COR-L47 (cell line): Measurements from ENCODE around the gene CCDC106.
A peak's percentile ranks its signal among the peaks of the same experiment; 100 is the strongest.

Source experiments
- DNase-seq: peaks from one replicate; lab custom pipeline; 2025; lab: John Stamatoyannopoulos, UW

CCDC106 gene

DNA sequence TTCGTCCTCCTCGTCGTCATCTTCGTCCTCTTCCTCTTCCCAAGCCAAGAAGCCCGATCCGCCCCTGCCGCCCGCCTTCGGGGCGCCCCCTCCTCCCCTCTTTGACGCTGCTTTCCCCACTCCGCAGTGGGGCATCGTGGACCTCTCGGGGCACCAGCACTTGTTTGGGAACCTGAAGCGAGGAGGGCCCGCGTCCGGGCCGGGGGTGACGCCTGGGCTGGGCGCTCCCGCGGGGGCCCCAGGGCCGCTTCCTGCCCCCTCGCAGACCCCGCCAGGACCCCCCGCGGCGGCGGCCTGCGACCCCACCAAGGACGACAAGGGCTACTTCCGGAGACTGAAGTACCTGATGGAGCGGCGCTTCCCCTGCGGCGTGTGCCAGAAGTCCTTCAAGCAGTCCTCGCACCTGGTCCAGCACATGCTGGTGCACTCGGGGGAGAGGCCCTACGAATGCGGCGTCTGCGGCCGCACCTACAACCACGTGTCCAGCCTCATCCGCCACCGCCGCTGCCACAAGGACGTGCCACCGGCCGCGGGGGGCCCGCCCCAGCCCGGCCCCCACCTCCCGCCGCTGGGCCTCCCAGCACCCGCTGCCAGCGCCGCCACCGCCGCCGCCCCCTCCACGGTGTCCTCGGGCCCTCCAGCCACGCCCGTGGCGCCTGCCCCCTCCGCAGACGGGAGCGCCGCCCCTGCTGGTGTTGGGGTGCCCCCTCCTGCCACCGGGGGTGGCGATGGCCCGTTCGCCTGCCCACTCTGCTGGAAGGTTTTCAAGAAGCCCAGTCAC is 33.9 kb upstream of the CCDC106 start:
- no peak for DNase-seq

DNA sequence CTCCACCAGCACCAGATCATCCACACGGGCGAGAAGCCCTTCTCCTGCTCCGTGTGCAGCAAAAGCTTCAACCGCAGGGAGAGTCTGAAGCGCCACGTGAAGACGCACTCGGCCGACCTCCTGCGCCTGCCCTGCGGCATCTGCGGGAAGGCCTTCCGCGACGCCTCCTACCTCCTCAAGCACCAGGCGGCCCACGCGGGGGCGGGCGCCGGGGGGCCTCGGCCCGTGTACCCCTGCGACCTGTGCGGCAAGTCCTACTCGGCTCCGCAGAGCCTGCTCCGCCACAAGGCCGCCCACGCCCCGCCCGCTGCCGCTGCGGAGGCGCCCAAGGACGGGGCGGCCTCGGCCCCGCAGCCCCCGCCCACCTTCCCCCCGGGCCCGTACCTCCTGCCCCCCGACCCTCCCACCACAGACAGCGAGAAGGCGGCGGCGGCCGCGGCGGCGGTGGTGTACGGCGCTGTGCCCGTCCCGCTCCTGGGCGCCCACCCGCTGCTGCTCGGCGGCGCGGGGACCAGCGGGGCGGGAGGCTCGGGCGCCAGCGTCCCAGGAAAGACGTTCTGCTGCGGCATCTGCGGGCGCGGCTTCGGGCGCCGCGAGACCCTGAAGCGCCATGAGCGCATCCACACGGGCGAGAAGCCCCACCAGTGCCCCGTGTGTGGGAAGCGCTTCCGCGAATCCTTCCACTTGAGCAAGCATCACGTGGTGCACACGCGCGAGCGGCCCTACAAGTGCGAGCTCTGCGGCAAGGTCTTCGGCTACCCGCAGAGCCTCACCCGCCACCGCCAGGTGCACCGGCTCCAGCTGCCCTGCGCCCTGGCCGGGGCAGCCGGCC is 33.1 kb upstream of the CCDC106 start:
- DNase-seq, result no peak

DNA sequence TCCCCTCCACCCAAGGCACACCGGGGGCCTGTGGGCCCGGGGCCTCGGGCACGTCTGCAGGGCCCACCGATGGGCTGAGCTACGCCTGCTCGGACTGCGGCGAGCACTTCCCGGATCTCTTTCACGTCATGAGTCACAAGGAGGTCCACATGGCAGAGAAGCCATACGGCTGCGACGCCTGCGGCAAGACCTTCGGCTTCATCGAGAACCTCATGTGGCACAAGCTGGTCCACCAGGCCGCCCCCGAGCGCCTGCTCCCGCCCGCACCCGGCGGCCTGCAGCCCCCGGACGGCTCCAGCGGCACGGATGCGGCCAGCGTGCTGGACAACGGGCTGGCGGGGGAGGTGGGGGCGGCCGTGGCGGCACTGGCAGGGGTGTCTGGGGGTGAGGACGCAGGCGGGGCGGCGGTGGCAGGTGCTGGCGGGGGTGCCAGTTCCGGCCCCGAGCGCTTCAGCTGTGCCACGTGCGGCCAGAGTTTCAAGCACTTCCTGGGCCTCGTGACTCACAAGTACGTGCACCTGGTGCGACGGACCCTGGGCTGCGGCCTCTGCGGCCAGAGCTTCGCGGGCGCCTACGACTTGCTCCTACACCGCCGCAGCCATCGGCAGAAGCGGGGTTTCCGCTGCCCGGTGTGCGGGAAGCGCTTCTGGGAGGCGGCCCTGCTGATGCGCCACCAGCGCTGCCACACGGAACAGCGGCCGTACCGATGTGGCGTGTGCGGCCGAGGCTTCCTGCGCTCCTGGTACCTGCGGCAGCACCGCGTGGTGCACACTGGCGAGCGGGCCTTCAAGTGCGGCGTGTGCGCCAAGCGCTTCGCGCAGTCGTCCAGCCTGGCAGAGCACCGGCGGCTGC is 32.2 kb upstream of the CCDC106 start:
- no peak for DNase-seq

DNA sequence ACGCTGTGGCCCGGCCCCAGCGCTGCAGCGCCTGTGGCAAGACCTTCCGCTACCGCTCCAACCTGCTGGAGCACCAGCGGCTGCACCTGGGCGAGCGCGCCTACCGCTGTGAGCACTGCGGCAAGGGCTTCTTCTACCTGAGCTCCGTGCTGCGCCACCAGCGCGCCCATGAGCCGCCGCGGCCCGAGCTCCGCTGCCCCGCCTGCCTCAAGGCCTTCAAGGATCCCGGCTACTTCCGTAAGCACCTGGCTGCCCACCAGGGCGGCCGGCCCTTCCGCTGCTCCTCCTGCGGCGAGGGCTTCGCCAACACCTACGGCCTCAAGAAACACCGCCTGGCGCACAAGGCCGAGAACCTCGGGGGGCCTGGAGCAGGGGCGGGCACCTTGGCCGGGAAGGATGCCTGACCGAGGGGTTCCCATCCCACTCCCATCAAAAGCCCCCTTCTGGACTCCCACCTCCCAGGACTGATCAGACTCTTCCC is 31.6 kb upstream of the CCDC106 start:
- DNase-seq, result no peak

GRCh38 chr19:55617426-55617825 is 30.6 kb upstream of the CCDC106 start:
- no peak for DNase-seq

DNA sequence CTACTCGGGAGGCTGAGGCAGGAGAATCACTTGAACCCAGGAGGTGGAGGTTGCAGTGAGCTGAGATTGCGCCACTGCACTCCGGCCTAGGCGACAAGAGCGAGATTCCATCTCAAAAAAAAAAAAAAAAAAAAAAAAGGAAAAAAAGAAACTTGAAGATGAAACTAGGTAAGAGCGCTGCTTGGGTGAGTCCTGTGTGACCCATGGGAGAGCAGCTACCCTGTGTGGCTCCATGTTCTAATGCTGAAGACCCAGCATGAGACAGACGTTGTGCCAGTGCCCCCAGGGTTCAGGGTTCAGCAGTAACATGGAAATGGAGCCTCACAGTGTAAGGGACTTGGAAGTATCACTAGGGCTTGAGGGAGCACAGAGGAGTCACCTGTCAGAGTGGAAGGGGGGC is 29.6 kb upstream of the CCDC106 start:
- no peak for DNase-seq

DNA sequence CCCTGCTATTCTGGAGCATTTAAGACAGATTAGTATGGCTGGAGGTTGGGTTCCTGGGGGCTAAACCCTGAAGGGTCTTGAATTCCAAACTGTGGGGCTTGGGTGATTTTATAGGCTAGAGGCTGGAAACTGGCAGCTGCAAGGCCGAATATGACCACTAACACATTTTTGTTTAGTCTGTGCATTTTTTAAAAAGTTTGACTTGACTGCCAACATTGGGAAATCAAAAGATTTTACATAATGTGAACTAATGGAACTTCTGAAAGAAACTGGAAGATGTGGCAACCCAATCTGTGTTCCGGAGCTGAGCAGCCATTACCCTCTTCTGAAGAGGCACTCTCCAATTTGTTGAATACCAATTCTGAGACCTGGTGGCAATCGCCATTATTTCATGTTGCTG is 28.7 kb upstream of the CCDC106 start:
- no peak for DNase-seq

- no peak for DNase-seq
These were observed 27.4 kb upstream of the CCDC106 start for GRCh38 chr19:55620410-55621204.

DNA sequence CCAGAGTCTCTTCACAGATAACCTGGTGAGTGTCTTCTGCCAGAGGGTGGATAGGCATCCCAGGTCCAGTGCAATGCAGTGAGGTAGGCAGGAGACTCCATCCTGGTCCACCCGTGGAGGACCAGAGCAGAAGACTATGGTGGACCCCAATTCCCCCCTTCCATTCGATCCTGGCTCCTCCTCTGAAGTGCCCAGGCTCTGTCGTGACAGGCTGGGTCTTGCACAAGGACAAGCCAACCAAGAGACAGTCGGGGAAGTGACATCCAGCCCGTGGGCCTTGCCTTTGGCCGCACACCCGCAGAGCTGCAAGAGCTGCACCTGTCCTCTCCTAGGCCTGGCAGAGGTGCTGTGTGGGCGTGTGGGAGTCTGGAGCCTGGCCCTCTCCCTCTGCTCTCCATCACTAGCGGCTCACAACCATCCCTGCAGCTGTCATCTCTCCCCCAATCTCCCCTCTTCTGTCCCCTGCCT is 26.8 kb upstream of the CCDC106 start:
- DNase-seq, result no peak

DNA sequence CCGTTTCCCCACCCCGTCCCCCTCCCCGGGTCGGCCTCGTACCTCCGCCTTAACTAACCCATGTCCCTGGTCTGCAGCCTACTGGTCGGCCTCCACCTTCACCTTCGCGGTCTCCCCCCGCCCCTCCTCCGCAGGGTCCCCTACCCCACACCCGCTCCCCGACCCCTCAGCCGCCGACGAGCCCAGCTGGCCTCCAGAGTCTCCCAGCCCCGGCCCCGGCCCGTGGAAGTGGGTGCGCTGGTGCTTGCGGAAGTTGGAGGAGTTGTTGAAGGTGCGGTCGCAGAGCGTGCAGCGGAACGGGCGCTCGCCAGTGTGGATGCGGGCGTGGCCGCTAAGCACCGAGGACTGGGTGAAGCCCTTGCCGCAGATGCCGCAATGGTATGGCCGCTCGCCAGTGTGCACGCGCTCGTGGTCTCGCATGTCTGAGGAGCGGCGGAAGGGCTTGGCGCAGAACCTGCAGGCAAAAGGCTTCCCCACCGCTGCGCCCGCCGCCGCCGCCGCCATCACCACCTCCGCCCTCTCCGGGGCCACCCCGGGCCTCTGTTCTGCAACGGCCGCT is 26.3 kb upstream of the CCDC106 start:
- no peak for DNase-seq

- DNase-seq, result no peak
These were observed 25.6 kb upstream of the CCDC106 start for GRCh38 chr19:55622242-55622969.

- no peak for DNase-seq
These were observed 24.9 kb upstream of the CCDC106 start for GRCh38 chr19:55623130-55623529.

- DNase-seq, result no peak
These were observed 24.5 kb upstream of the CCDC106 start for GRCh38 chr19:55623561-55623960.

DNA sequence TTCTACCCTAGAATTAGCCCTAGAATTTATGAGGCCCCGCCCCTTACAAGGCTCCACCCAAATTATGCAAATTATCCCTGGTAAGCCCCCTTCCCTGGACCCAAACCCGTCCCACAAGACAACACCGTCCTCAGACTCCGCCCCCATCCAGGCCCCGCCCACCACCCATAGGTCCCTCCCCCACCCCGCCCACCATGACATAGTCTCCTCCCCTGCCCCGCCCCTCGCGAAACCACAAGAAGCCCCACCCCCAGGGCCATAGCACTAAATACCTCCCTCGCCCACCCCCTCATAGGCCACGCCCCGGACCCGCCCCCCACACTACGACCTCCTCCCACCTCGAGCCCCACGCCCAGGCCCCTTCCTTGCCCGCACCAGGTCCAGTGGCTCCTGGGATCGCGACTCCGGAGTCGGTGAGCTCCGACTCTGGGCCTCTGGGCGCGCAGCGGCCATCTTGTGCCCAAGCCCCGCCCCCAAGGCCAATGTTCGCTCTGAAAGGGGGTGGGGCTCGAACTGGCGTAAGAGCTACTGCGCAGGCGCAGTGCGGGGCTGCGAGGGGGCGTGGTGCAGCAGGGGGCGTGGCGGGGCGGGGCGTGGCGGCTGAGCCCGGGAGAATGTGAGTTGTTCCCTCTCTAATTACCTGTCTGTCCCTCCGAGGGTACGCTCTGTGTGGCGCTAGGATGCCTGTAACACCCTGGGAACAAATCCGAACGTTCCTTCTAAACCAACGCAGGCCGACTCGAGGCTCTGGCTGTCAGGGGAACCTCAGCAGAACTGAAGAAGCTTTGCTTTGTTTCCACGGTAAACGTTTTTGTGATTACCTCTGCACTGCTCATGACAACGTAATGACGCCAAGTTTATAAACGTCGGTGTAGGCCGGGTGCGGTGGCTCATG is 23.7 kb upstream of the CCDC106 start, which contains the start of gene ZNF784:
TSS of gene ZNF784 (minus strand) at position 458 of the 895 bp plus-strand sequence. CDS start at position 453, 5 bp downstream.
- DNase-seq, result peak; percentile 96

- DNase-seq, result no peak
These were observed 23.0 kb upstream of the CCDC106 start for GRCh38 chr19:55625004-55625326.

DNA sequence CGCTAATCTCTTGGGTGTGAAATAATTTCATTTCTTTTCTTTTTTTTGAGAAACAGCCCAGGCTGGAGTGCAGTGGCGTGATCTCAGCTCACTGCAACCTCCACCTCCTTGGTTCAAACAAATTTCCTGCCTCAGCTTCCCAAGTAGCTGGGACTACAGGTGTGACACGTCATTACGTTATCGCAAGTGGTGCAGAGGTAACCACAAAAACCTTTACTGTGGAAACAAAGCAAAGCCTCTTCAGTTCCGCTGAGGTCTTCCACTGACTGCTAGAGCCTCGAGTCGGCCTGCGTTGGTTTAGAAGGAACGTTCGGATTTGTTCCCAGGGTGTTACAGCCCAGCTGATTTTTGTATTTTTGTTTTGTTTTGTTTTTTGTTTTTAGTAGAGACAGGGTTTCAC is 21.7 kb upstream of the CCDC106 start:
- DNase-seq, result no peak

DNA sequence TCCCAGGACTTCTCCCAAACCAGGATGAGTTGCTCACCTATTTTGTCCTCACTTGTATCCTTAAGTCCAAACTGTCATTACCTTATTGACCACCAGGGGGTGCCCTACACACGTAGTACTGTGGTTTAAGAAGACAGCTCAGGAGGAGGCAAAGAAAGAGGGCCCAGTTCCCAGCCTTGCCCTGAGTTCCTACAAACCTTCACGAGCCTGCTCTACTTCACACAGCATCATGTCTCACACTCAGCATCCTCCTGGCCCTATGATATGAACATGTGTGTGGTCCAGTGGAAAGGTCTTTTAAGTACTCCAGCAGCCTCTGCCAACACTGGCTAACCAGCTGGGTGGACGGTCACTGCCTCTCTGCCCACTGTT is 15.6 kb upstream of the CCDC106 start:
- peak; percentile 88 for DNase-seq

GRCh38 chr19:55633861-55634260 is 14.2 kb upstream of the CCDC106 start:
- DNase-seq, result no peak

DNA sequence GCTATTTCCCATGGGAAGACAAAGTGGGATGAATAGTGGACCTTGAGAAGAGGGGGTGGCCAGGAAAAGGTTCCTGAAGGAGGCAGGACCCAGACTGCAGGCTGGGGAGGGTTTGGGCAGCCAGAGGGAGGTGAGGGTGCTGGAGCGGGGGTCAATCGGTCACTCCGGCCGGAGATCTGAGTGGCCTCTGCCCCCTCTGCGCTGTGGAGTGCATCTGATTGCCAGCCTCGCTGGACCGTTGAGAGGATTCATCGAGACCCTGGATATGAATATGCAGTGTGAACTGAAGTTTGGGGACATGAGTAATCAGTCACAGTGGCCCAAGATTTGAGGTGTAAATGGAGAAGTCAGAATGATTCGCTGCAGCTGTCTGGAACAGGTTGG is 12.7 kb upstream of the CCDC106 start:
- no peak for DNase-seq
